Measurements from ENCODE around the gene PRMT2. TPM values are rescaled to one million over a fixed set of nuclear protein-coding genes. Genes with fewer than 3 reads are reported as not detected.

The PRMT2 gene
- total RNA-seq, 4 donors from 2014 or later, result 136 to 161 (median 142) TPM

DNA sequence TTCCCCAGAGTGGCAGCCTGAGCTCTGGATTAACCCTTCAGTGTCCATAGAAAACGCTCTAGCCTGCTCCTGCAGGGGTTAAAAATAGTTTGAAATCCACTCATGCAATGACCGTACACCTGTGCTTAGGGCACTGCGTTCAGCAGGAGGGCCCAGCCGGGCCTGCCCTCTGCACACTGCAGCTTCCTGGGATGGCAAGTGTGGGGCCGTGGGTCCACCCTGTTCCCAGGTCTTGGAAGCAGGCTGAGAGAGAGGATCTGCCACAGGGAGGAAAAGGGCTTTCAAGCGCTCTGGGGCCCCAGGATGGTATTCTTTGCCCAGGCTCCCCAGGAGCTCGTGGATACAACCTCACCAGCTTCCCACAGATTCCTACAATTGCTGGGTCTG is 29.1 kb upstream of the PRMT2 start:
- H3K27me3 ChIP-seq, result peaks cover 0 to 6% (median 0%) of the 10 kb centered on the region in 4 donors
- WGBS, result 70% methylated on average over 2 of the region's 7 CpGs
- no peak overlapping the region for H3K4me3 ChIP-seq
- peaks cover 0 to 17% (median 5%) of the 10 kb centered on the region in 4 donors for H3K4me1 ChIP-seq
- TF ChIP-seq POLR2AphosphoS5 (IDR thresholded peaks at IDR 0.05), result no peak
- TF ChIP-seq EP300 (IDR thresholded peaks at IDR 0.05), result no peak
- TF ChIP-seq, protein P1, sequence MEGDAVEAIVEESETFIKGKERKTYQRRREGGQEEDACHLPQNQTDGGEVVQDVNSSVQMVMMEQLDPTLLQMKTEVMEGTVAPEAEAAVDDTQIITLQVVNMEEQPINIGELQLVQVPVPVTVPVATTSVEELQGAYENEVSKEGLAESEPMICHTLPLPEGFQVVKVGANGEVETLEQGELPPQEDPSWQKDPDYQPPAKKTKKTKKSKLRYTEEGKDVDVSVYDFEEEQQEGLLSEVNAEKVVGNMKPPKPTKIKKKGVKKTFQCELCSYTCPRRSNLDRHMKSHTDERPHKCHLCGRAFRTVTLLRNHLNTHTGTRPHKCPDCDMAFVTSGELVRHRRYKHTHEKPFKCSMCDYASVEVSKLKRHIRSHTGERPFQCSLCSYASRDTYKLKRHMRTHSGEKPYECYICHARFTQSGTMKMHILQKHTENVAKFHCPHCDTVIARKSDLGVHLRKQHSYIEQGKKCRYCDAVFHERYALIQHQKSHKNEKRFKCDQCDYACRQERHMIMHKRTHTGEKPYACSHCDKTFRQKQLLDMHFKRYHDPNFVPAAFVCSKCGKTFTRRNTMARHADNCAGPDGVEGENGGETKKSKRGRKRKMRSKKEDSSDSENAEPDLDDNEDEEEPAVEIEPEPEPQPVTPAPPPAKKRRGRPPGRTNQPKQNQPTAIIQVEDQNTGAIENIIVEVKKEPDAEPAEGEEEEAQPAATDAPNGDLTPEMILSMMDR (IDR thresholded peaks at IDR 0.05), result no peak
- TF ChIP-seq POLR2A (IDR thresholded peaks at IDR 0.05; ENCODE audit: low read depth), result no peak
- no peaks in the 10 kb centered on the region for H3K36me3 ChIP-seq
- peak overlapping the region in 3 of 4 donors; percentile 0 to 55 (median 27) for H3K27ac ChIP-seq (replicated peaks in 1 of 4)
- intact Hi-C loops (cut with DNase I), result no loop called here
- peaks cover 0 to 13% (median 3%) of the 10 kb centered on the region in 4 donors for H3K9me3 ChIP-seq
- DNase-seq (ENCODE audit: extremely low spot score), result no peak

DNA sequence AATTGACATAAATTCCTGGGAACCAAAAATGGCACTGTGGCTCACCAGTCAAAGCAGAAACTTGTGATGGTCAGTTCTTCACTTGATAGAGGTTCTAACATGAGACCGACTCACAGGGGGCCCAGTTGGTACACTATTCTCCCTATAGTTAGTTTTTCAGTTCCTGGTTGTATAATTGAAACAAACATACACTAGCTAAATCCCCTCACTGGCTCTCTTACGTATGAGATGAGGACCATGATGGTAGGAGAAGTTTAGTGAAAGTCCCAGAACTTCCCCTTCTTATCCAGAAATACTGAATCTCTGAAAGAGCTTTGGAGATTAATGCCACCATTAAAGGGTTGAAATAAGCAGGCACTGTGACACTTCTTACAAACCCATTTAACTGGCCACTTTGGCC is 27.8 kb upstream of the PRMT2 start:
- WGBS, result 91% methylated on average over 2 of the region's 2 CpGs
- no peak overlapping the region for H3K27ac ChIP-seq (replicated peaks in 1 of 4)

DNA sequence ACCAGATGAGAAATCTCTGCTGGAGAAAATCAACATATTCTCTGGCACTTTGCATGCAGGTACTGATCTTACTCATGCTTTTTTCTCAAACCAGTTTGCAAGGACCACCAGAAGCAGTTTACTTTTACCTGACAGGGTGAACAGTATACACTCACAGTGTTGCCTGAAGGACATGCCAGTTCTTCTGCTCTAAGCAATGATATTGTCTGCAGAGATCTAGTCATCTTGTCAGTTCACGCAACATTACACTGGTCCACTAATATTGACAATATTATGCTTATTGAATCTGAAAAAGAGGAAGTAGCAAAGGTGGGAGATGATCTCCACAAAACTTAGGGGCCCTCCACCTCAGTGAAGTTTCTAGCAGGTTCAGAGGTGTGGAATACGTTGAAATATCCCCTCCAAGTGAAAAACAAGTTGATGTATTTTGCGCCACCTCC is 26.8 kb upstream of the PRMT2 start:
- WGBS, result 77% methylated on average over 3 of the region's 3 CpGs
- DNase-seq (ENCODE audit: extremely low spot score), result no peak
- peaks cover 0 to 17% (median 5%) of the 10 kb centered on the region in 4 donors for H3K4me1 ChIP-seq
- intact Hi-C loops (cut with DNase I), result no loop called here
- no peak overlapping the region for H3K4me3 ChIP-seq
- H3K27me3 ChIP-seq, result peaks cover 0 to 6% (median 0%) of the 10 kb centered on the region in 4 donors
- TF ChIP-seq EP300 (IDR thresholded peaks at IDR 0.05), result no peak
- peaks cover 0 to 13% (median 3%) of the 10 kb centered on the region in 4 donors for H3K9me3 ChIP-seq
- H3K27ac ChIP-seq (replicated peaks in 1 of 4), result no peak overlapping the region
- H3K36me3 ChIP-seq, result no peaks in the 10 kb centered on the region

More for the DNA sequence above, 27.8 kb upstream of the PRMT2 start:
- intact Hi-C loops (cut with DNase I), result no loop called here
- Histone ChIP-seq H3K4me1 (peaks cover 0 to 17% (median 5%) of the 10 kb centered on the region in 4 donors), H3K36me3 (no peaks in the 10 kb centered on the region), H3K9me3 (peaks cover 0 to 13% (median 3%) of the 10 kb centered on the region in 4 donors), H3K27me3 (peaks cover 0 to 6% (median 0%) of the 10 kb centered on the region in 4 donors), H3K4me3 (no peak overlapping the region)
- DNase-seq (ENCODE audit: extremely low spot score), result no peak
- no peak for TF ChIP-seq POLR2AphosphoS5 (IDR thresholded peaks at IDR 0.05)
- TF ChIP-seq POLR2A (IDR thresholded peaks at IDR 0.05; ENCODE audit: low read depth), result no peak
- no peak for TF ChIP-seq EP300 (IDR thresholded peaks at IDR 0.05)
- TF ChIP-seq, protein P1 (IDR thresholded peaks at IDR 0.05), result no peak

DNA sequence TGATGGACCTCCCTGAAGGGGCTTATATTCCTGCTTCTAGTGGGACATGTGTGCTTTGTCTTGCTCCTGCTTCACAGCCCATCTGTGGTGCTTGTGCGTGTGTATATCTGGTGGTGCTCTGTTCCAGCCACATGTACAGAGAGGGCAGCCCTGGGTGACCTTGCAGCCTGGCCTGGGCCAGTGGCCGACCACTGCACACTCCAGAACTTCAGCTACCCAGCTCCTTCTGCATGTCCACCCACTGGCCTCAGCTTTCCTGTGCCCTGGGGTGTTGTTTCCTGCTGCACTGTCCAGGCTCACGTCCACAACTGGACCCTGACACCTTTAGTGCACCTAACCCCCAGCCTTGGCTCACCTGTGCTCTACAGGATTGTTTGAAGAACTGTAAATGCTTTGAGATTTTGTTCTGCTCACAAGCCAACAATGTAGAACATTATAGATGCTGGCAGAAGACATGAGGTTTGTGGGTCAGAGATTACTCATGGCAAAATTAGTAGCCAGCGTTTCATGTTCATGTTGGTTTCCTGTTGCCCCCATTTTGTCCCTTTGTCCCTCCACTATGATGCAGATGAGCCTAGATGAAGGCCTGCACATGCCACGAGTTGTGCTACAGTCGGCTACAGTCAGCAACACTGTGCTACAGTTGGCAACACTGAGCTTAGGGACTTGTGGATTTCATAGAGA is 25.3 kb upstream of the PRMT2 start:
- Histone ChIP-seq H3K27me3 (peaks cover 0 to 6% (median 0%) of the 10 kb centered on the region in 4 donors), H3K4me1 (peaks cover 0 to 14% (median 5%) of the 10 kb centered on the region in 4 donors), H3K36me3 (no peaks in the 10 kb centered on the region), H3K4me3 (no peak overlapping the region), H3K9me3 (peaks cover 0 to 13% (median 3%) of the 10 kb centered on the region in 4 donors), H3K27ac (replicated peaks in 1 of 4) (no peak overlapping the region)
- intact Hi-C loops (cut with DNase I), result no loop called here
- no peak for DNase-seq (ENCODE audit: extremely low spot score)
- TF ChIP-seq, protein P1 (IDR thresholded peaks at IDR 0.05), result no peak
- TF ChIP-seq POLR2A (IDR thresholded peaks at IDR 0.05; ENCODE audit: low read depth) (no peak), EP300 (IDR thresholded peaks at IDR 0.05) (no peak), POLR2AphosphoS5 (IDR thresholded peaks at IDR 0.05) (no peak)
- 80% methylated on average over 5 of the region's 6 CpGs for WGBS

DNA sequence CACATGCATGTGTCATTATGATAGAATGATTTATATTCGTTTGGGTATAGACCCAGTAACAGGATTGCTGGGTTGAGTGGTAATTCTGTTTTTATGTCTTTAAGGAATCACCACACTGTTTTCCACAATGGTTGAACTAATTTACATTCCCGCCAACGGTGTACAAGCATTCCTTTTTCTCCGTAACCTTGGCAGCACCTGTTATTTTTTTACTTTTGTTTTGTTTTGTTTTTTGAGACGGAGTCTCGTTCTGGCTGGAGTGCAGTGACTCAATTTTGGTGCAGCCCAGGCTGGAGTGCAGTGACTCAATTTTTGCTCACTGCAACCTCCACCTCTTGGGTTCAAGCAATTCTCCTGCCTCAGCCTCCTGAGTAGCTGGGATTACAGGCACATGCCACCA is 22.1 kb upstream of the PRMT2 start:
- no peak overlapping the region for H3K4me3 ChIP-seq
- peaks cover 0 to 6% (median 0%) of the 10 kb centered on the region in 4 donors for H3K27me3 ChIP-seq
- peaks cover 0 to 13% (median 3%) of the 10 kb centered on the region in 4 donors for H3K9me3 ChIP-seq
- intact Hi-C loops (cut with DNase I), result no loop called here
- H3K4me1 ChIP-seq, result no peaks in the 10 kb centered on the region
- DNase-seq (ENCODE audit: extremely low spot score), result no peak
- H3K36me3 ChIP-seq, result no peaks in the 10 kb centered on the region
- no peak overlapping the region for H3K27ac ChIP-seq (replicated peaks in 1 of 4)
- TF ChIP-seq EP300 (IDR thresholded peaks at IDR 0.05), result no peak
- TF ChIP-seq POLR2AphosphoS5 (IDR thresholded peaks at IDR 0.05), result no peak
- TF ChIP-seq POLR2A (IDR thresholded peaks at IDR 0.05; ENCODE audit: low read depth), result no peak
- TF ChIP-seq, protein P1 (IDR thresholded peaks at IDR 0.05), result no peak
- 86% methylated on average over 6 of the region's 6 CpGs for WGBS
